WI38 (cell line): ENCODE results near the gene SPRR2A.
"Not testable (repeated sequence)": the region's sequence is repeated elsewhere in the genome, so short reads cannot be mapped to it uniquely, and the experiment has no call there.

ENCODE experiments used
- H3K4me3 ChIP-seq: 2 replicates; pipeline ENCODE4 v1.5.1; 2011; ENCODE audit warnings: low read depth, mild to moderate bottlenecking, control low read depth, low read length
- TF ChIP-seq, protein P1 (sequence below): IDR thresholded peaks from 2 replicates; pipeline ENCODE4 v1.5.1; 2012; ENCODE audit warnings: low read depth, mild to moderate bottlenecking, control low read depth, low read length

The SPRR2A gene

DNA sequence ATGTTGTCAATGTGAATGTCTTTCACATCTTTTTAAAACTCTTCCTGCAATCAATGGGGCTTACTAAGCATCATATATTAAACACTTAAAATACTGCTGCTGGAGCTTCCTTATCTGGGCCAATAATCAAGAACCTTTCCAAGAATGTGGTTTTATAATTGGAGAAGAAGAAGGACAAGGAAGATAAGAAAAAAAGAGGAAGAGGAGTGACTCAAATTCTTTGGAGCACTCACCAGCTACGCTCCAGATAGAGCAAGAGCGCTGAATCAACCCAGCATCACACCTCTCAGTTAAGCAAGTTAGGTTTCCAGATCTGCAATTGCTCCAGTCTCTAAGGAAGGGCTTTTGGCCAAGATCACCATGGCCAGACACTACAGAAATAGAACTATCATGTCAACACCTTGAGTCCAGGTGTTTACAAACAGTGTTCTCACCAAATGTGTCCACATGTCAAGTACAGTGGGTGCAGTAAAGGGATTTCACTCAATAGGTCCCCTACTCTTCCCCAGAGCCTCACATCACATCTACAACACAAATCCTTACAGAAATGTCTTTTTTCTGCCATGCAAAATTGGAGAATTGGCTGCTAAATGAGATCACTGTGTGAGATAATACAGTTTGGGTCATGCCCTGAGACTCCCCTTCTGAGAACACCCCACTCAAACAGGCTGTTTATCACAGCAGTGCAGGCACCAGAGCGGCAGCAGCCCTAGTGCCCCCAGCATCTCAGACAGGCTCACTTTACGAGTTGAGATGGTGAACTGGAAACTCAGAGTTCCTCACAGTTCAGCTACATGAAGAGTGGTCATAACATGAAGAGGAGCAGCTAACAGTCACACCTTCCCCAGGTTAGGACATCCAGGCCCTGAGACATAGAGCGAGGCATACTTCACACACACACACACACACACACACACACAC, 15.8 kb upstream of the SPRR2A start:
- TF ChIP-seq, protein P1, sequence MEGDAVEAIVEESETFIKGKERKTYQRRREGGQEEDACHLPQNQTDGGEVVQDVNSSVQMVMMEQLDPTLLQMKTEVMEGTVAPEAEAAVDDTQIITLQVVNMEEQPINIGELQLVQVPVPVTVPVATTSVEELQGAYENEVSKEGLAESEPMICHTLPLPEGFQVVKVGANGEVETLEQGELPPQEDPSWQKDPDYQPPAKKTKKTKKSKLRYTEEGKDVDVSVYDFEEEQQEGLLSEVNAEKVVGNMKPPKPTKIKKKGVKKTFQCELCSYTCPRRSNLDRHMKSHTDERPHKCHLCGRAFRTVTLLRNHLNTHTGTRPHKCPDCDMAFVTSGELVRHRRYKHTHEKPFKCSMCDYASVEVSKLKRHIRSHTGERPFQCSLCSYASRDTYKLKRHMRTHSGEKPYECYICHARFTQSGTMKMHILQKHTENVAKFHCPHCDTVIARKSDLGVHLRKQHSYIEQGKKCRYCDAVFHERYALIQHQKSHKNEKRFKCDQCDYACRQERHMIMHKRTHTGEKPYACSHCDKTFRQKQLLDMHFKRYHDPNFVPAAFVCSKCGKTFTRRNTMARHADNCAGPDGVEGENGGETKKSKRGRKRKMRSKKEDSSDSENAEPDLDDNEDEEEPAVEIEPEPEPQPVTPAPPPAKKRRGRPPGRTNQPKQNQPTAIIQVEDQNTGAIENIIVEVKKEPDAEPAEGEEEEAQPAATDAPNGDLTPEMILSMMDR: no peak
- no peak overlapping the region for H3K4me3 ChIP-seq

DNA sequence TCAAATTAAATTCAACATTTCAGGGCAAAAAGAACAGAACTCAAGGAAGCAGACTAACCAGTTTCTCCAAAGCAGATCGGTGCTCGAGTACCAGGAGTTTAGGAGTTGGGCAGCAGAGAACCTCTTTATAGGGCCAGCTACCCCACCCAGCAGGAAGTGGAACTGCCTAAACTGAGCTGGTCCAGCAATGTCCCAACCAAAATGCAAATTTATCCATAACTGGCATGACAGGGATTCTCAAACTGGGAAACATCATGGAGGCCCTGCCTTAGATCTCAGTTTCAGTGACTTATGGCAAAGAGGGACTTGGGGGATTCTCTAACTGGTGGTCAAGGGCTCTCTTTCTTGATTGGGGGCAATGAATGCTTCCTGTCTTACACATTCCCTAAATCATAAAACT, 14.2 kb upstream of the SPRR2A start, which contains the start of gene SPRR2B:
Gene SPRR2B (minus strand): TSS at position 101 of the 400 bp plus-strand sequence. CDS start 772 bp downstream, outside the sequence.
- H3K4me3 ChIP-seq: no peak within 1 kb of the TSS
- TF ChIP-seq, protein P1: no peak

DNA sequence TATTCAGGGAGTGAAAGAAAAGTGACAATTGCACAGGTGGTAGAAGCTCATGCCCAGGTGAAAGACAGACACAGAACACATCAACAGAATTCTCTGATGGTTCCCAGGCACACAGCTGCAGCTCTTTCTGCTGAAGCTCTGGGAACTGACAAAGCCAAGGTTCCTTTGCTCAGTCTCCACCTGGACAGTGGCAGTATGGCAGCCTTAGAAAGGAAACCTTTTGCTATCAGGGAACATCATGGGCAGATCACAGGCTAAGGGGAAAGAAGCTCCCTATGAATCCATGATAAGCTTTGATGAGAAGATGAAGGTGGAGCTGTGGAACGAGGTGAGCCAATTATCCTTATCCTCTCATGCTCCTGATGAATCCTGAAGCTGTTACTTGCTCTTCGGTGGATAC, 12.9 kb upstream of the SPRR2A start:
- TF ChIP-seq, protein P1: no peak
- no peak overlapping the region for H3K4me3 ChIP-seq

DNA sequence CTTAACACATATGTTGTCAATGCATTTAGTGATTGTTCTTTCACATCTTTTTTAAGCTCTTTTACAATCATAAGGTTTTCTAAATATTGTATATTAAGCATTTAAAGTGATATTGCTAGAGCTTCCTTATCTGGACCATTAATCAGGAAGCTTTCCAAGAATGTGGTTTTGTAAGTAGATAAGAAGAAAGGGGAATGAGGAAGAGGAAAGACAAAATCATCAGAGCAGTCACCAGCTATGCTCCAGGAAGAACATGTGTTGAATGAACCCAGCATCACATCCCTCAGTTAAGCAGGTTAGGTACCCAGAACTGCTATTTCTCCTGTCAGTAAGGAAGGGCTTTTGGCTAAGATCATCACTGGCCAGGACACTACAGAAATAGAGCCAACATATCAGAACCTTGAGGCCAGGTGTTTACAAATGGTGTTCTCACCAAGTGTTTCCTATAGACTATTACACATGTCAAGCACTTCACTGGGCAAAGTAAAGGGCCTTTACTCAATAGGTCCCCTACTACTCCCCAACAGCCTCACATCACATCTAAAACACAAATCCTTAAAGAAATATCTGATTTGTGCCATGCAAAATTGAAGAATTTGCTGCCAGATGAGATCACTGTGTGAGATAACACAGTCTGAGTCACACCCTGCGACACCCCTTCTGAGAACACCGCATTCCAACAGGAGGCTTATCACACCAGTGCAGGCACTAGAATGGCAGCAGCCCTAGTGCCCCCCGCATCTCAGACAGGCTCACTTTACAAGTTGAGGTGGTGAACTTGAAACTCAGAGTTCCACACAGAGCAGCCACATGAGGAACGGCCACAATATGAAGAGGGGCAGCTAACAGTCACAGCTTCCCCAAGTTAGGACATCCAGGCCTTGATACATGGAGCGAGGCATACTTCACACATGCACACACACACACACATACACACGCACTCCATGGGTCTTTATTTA, 1.8 kb upstream of the SPRR2A start:
- TF ChIP-seq, protein P1: no peak
- no peak overlapping the region for H3K4me3 ChIP-seq

DNA sequence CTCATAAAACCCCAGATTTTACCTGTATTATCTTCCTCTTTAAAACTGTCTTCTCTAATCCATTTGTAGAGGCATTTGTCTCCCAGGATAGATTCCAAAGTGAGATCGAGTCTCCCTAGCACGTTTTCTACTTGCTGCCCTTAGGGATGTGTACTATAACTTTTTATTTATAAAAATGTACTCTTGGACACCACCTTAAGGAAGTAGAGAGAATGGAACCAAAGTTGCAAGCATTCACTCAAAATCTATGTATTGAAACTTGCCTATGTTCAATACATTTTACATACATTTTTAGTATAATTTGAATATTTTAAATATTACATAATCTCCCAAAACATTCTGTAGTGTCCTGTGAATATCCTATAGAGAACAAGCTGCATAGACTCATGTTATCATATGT, 842 bp upstream of the SPRR2A start:
- no peak overlapping the region for H3K4me3 ChIP-seq
- TF ChIP-seq, protein P1: no peak

DNA sequence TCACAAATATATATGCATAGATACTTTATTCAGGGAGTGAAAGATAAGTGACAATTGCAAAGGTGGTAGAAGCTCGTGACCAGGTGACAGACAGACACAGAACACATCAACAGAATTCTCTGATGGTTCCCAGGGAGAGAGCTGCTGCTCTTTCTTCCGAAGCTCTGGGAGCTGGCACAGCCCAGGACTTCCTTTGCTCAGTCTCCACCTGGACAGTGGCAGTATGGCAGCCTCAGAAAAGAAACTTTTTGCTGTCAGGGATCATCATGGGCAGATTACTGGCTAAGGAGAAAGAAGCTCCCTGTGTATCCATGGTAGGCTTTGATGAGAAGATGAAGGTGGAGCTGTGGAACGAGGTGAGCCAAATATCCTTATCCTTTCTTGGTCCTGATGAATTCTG, 1.2 kb downstream of the SPRR2A start:
- not testable (repeated sequence) for H3K4me3 ChIP-seq

DNA sequence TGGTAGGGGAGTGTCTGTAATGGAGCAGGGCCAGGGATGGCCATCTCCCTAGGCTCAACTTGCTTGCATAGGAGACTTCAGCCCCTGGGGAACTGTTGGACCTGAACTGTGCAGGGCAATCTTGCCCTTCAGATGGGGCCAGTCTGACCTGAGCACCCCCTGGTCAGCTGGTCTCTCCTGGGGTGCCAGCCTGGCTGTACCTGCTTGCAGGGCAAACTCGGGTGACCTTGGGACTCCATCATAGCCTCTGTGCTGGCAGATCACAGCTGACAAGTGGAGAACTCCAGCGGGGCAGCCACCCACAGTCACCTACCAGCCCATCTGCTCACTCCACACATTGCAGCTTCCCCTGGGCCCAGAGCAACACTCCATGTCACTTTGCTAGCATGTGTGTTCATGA, 8.1 kb downstream of the SPRR2A start:
- H3K4me3 ChIP-seq: no peak overlapping the region
- TF ChIP-seq, protein P1: no peak
